HG03097 (cell line): ENCODE measurements around the gene FAM193A.
"Not testable (repeated sequence)": the region's sequence is repeated elsewhere in the genome, so short reads cannot be mapped to it uniquely, and the experiment has no call there.

Experiments used
- ATAC-seq: cut with Tn5 transposase; IDR thresholded peaks from one replicate; pipeline ENCODE4 v1.9.1; 2021; ENCODE audit not compliant: unreplicated experiment, low FRiP score

The FAM193A gene

DNA sequence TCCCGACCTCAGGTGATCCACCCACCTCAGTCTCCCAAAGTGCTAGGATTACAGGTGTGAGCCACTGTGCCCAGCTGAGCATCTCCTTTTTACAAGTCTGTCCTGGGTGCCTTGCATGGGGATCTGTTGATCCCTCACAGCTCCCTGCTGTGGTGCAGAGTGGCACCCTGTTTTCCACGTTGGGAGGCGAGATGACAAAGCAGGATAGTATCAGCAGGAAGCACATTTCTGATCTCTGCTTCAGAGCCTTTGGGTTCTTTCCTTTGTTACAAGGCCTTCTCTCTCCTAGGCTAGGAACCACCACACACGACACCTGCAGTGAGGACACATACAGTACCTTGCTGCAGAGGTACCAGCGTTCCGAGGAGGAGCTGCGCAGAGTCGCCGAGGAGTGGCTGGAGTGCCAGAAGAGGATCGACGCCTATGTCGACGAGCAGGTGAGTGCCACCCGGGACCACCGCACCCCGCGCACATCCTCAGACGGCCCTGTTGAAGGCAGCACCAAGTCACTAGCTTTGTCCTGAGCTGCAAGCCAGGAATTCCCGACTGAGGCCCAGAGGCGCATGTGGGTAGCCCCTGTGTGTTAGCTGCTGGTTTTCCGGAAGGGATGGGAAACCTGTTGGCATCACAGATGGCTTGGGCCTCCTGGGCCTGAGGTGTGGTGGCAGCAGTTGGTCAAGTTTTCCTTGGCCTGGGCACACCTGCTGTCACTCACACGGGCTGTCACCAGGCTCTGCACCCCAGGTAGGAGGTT, 110.1 kb downstream of the FAM193A start:
- no peak for ATAC-seq

DNA sequence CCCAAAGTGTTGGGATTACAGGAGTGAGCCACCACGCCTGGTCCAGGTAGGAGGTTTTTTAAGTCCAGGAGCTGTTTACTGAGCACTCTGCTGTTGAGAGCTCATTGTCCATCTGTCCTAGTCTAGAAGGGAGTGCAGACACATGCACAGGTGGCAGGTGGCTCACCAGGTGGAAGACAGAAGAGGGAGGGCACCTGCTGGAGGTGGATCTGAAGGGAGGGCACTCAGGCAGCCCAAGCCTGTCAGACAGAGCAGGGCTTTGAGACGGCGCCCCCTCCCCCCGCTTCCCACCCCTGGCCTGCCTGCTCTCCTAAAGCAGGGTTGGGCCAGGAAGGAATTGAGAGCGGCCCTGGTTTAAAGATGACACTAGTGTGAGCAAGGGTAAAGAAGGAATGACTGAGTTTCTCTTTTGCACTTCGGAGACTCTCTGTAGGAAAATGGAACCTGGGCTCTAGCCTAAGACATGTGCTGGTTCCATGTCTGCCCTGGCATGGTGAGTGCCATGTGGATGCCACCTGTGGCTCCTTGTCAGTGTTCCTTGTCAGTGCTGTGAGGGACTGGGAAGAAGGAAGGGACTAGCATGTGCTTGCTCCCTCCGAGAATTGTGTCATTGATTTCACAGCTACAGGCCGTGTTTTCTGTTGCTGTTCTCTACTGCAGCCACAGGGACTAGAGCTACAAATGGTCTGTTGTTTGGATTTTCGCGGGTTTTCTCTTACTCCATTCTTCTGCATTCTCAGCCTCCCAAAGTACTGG, 111.1 kb downstream of the FAM193A start:
- no peak for ATAC-seq

DNA sequence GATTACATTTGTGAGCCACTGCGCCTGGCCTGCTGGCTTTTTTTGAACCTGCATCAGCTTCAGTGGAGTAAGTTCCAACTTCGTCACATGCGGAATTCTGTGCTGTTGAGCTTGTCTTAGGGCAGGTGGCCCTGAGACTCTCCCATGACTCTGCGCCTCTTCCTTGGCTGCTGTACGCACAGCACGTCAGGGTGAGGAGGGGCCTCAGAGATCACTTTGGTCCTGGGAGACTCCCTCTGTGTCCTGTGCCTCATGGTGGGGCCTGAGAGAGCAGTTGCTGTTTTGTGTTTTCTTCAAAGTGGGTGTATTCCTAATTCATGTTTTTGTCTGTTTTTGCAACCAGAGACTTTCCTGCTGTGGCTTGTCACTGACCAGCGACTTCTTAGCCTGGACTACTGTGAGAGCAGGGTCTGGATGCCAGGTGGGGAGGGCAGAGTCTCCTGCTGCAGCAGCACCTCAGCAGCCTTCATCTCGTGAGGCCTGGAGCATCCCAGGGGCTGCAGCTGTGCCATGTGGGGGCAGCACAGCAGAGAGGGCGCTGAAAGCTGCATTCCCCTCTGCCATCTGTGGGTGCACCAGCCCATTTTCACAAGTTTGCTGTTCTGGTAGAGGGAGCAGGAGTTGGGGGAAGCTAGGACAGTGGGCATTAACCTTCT, 111.8 kb downstream of the FAM193A start:
- ATAC-seq, result no peak

DNA sequence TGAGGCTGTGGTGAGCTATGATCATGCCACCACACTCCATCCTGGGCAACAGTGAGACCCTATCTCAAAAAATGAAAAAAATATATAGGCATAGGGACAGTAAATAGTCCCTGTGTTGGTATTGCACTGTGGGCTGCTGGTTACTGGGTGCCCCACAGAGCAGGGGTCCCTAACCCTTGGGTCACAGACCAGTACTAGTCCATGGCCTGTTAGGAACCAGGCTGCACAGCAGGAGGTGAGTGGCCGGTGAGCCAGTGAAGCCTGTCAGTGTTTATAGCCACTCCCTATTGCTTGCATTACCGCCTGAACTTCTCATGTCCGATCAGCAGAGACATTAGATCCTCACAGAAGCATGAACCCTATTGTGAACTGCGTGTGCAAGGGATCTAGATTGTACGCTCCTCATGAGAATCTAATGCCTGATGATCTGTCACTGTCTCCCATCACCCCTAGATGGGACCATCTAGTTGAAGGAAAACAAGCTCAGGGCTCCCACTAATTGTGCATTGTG, 113.2 kb downstream of the FAM193A start:
- no peak for ATAC-seq

DNA sequence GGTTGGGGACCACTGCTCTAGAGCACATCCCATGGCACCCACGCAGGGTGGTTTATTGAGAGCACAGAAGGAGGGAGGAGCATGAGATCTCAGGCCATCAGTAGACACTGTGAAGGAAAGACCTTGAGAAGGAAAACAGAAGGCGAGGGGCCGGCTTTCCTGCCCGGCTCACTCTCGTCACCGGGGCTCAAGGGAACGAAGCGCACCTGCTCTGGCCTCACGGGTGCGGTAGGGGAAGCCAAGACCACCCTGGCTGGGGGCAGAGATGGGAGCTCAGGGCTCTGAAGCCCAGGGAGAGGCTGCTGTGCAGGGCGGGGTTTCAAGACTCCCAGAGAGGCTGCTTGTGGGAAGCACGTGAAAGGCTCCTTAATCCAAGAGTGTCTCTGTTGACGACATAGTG, 113.8 kb downstream of the FAM193A start:
- no peak for ATAC-seq

DNA sequence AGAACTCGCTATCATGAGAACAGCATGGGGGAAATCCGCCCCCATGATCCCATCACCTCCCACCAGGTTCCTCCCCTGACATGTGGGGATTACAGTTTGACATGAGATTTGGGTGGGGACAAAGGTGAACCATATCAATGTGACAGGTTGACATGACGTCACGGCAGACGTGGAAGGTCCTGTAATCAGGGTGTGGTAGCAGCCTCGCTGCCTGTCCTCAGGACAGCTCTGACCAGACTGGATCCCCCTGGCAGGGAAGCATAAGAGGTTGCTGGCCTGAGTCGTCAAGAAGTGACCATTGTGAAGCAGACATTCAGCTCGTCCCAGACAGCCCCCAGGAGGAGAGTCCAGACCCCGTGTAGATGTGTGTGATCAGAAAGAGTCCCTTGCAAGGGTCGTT, 115.1 kb downstream of the FAM193A start:
- no peak for ATAC-seq

DNA sequence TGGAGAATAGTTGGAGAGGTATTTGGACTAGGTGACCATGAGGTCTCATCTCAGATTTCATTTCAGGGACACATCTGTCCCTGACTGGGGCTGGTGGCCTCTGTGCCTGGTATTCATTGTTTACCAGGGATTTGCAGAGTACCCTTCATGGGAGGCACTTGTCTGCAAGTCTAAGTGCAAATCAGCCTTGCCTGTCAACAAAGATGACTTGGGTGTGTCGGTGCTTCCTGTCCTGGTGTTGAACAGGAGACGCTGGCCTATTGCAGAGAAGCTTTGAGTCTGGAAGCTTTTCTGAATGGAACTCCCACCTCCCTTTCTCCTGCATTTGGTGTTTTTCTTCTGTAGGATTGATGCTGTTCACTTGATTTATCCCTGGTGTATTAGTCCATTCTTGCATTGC, 115.6 kb downstream of the FAM193A start:
- no peak for ATAC-seq

DNA sequence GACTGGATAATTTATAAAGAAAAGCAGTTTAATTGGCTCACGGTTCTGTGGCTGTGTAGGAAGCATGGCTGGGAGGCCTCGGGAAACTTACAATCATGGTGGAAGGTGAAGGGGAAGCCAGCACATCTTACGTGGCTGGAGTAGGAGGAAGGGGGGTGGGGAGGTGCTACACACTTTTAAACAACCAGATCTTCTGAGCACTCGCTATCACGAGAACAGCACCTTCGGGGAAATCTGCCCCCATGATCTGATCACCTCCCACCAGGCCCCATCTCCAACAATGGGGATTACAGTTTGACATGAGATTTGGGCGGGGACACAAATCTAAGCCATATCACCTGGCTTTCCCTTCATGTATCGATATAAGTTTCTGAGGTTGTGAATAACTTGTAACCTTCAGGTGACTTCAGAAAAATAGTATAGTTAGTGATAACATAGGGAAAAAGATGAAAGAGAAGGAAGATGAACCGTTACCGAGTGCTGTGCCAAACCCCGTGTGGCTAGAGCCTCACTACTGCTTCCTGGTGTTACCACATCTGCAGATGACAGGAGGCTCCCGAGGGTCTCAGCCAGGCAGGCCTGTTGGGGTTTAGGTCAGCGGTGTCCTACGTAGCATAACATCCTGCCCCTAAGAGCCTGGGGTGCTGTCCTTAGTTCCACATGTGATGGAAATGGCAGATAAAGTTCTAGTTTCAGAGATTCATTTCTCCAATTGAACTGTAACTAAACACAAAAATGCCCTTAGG, 116.1 kb downstream of the FAM193A start:
- ATAC-seq, result no peak

DNA sequence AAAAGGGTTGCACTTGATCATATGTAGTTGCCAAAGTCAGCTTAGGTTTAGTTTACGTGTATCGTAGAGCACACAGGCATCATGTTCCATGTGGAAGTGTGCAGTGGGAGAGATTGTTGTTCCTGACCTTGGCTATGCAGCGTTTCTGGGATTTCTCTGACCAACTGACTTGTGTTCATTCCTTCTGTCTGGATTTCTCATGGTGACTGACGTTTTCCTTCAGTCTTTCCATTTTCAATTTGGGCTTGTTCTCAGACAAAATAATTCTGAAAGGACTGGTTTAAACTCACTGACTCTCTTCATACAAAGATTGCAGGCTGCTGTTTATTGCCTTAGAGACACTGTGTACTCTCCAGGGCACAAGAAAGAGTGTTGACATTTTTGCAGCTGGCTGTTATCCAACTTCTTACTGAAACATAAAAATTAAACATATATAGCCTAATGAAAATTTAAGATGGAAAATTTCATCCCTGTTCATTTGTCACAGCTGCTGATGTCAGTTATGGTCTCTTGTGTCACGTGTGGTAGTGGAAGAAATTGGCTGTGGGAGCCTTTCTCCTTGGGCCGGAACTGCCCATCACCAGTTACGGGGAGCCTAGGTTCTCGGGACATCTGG, 124.3 kb downstream of the FAM193A start:
- ATAC-seq, result no peak

DNA sequence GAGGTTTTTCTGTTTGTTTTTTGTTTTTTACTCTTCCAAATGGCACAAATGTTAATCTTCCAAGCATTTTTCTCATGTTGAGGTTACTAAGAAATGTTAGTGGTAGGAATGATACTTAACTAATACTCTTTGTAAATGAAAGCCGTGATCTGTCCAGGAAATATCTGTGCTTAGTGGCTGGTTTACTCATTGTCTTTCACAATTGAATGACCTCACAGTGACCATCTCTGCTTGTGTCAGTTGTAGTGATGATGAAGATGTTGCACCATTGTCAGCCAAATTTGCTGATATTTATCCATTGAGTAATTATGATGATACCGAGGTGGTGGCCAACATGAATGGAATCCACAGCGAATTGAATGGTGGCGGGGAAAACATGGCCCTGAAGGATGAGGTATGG, 126.2 kb downstream of the FAM193A start:
- ATAC-seq, result no peak

DNA sequence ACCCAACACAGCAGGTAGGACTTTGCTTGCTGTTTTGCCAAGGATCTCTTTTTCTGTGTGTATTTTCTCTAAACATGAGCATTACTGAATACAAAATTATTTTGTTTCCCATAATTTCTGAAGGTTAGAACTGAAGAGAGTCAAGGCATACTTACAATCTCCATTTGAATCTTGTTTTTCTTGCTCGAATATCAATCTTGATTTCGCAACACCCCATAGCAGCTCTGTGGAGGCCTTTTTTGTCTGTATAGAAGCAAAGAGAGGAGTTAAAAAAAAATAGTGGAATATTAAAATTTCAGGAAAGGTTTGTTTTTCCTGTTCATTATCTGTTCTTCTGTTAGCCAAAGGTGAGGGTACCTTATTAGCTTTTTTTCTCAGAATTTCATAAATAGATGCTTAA, 126.8 kb downstream of the FAM193A start:
- no peak for ATAC-seq

DNA sequence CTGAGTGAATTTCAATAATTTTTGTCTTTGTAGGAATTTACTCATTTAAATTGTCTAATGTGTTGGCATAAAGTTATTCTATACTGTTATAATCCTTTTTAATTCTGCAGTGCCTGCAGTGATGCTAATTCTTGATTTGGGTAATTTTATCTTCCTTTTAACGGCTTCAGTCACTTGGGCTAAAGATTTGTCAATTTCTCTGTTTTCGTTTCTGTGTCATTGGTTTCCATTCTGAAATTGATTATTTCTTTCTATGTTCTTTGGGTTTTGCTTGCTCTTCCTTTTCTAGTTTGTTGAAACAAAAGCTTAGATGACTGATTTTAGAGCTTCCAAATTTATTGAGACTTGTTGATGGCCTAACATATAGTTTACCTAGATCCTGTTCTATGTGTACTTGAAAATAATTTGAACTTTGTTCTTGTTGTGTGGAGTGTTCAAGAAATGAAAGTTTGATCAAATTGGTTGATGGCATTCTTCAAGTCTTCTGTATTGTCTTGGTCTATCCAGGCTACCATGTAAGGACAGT, 130.3 kb downstream of the FAM193A start:
- ATAC-seq, result no peak

DNA sequence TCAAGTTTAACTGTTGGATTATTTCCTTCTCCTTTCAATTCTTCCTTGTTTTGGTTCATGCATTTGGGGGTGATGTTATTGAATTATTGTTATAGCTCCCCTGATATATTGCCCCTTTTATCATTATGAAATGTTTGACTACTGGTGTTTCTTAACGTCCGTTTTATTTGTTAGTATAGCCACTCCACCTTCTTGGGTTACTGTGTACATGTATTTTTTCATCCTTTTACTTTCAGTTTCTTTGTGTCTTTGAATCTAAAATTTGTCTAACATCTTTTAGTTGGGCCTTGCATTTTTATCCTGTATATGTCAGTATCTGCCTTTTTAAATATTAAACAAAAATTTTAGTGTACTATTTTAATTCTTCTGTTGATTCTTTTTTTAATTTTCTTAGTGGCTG, 131.0 kb downstream of the FAM193A start:
- no peak for ATAC-seq

DNA sequence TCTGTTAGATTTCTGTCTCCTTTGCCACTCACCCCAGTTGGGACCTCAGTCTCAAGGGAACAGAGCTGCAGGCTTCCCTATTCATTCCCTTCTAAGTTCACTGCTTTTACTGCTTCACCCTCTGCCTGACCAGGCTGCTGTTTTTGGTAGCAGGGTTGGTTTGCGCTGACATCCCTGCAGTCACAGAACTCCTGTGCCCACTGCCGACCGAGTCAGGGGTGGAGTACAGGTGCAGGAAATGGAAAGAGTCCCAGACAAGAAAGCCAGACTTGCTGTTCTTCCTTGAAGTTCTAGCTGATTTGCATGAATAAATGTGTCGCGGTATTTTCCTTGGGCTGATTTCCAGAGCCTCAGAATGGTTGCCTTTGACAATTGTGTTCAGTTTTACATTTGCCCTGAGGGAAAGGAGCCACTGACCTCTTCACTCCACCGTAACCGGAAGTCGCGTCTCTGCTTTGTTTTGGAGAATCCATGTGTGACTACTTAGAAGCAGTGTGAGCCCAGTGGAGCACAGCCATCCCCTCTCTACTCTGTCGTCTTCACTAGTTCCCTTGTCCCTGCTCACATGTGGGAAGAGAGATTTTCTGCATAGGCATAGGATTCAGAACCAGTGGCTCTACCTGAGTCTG, 134.9 kb downstream of the FAM193A start:
- no peak for ATAC-seq

DNA sequence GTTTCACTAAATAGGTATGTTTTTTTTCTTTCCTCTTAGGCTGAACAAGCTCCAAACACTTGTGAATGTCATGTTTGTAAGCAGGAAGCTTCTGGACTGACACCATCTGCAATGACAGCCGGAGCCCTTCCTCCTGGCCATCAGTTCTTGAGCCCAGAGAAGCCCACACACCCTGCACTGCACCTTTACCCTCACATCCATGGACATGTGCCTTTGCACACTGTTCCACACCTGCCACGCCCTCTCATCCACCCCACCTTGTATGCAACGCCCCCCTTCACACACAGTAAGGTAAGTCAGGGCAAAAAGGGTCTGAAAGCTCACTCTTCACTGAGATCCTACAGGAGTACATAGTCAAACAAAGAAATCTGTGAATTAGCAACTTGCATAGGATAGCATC, 135.6 kb downstream of the FAM193A start:
- no peak for ATAC-seq

DNA sequence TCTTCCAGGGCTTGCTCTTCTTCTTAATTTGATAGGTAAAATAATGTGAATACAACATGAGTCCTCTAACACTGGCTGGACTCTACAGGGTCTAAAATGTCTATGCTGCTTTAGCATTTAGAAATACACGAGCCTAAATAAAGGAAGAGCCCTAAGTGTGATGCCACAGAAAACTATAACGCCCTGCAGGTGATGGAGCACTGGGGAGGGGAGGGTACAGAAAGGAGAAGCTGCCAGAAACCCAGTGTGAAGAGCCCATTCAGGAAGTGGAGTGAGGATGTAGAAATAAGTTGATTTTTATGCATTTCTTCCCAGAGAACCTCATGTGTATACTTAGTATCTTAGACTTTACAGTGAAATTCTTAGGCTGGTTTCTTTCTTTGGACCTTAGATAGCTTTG, 136.3 kb downstream of the FAM193A start:
- no peak for ATAC-seq

DNA sequence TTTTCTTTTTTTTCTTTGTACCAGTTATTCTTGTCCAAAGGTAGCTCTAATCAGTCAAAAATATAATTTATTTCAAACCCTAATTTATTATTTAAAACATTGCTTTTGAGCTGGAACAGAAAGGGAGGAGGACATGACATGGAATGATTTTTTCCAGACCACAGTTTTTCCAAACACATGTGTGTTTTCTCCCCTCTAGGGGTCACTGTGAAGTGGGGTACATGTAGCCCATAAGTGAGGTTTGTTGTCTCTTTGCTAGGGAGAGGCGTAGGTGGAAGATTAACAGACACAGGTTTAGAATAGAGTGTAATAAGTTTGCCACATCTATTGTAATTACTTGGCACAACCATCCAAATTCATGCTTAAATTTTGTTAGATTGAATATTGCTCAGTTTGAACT, 136.7 kb downstream of the FAM193A start:
- no peak for ATAC-seq

DNA sequence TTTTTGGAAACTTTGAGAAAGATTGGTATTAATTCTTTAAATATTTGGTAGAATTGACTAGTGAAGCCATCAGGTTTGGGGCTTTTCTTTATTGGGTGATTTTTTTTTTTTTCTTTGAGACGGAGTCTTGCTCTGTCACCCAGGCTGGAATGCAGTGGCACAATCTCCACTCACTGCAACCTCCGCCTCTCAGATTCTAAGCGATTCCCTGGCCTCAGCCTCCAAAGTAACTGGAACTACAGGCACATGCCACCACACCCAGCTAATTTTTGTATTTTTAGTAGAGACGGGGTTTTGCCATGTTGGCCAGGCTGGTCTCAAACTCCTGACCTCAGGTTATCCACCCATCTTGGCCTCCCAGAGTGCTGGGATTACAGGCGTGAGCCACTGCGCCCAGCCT, 143.3 kb downstream of the FAM193A start:
- not testable (repeated sequence) for ATAC-seq

DNA sequence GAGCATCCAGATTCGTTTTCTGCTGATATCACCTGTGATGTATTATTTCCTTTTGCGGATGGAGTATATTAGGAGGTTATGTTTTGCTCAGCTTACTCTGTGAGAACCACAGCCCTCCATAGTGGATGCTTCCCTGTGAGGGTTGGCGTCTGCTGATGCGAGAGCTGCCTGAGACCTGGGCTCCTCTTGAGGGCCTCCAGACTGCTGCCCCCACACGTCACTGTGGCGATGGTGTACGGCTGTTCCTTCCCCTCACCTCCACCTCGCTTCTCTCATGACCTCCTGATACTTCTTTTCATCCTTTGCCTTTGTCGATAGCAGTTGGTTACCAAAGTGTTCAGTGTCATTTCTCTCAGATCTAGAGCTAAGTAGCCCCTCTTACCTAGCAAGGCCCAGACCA, 148.0 kb downstream of the FAM193A start:
- ATAC-seq, result no peak

DNA sequence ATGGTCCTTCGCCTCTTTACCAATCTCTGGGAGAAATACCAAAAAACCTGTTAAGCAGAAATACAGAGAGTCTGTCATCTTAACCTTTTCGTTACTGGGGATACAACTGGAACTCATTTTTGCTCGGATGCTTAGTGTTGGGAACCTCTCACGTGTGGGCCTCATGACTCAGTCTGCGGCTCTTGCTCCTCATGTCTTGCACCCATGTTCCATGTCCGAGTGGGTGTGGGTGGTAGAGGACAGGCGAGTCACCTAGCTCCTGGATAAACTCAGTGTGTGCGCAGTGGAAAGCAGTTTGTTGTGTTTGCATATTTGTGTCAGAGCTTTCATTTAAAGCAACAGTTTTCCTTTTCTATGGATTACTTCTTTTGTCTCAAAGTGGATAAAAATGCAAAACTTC, 149.1 kb downstream of the FAM193A start:
- ATAC-seq, result no peak
